ENCODE data around the gene EBI3. TPM values are rescaled to one million over a fixed set of nuclear protein-coding genes. Genes with fewer than 3 reads are reported as not detected.
A peak's percentile ranks its signal among the peaks of the same experiment; 100 is the strongest.
"Not testable (repeated sequence)": the region's sequence is repeated elsewhere in the genome, so short reads cannot be mapped to it uniquely, and the experiment has no call there.

Gene EBI3
- polyA plus RNA-seq (ENCODE audit: low read depth in 6 of 6), result 1 to 10 TPM; 1.0 to 7.3 (median 3.6) TPM

- H3K4me3 Mint-ChIP-seq, result peak within 1 kb of the TSS in 4 of 8 donors; percentile 60 to 70 (median 66)
- no peaks in the 10 kb centered on the region for H3K36me3 Mint-ChIP-seq
- peak within 1 kb of the TSS in 4 of 6 donors; percentile 44 to 70 (median 62) for H3K27ac Mint-ChIP-seq
- peaks cover 0 to 6% (median 0%) of the 10 kb centered on the region in 3 donors for H3K27me3 Mint-ChIP-seq
- peak; percentile 86 to 88 for ATAC-seq (ENCODE audit: low read depth in 2 of 2)
- peak; percentile 39 for DNase-seq
- H3K4me1 Mint-ChIP-seq, result peaks cover 2 to 6% (median 5%) of the 10 kb centered on the region in 3 donors
- no peaks in the 10 kb centered on the region for H3K9me3 Mint-ChIP-seq
These were observed at the start of gene EBI3 for GRCh38 chr19:4229179-4229931. Gene EBI3, plus strand, starts transcription at chr19:4229523. Its CDS starts 28 bp downstream, at chr19:4229551.

- no peak for ATAC-seq (ENCODE audit: low read depth in 2 of 2)
- peaks cover 0 to 5% (median 0%) of the 10 kb centered on the region in 3 donors for H3K27me3 Mint-ChIP-seq
- peaks cover 37 to 48% (median 42%) of the 10 kb centered on the region in 3 donors for H3K4me1 Mint-ChIP-seq
- peaks cover 0 to 14% of the 10 kb centered on the region in 2 donors for H3K36me3 Mint-ChIP-seq
- H3K9me3 Mint-ChIP-seq, result no peaks in the 10 kb centered on the region
- no peak for DNase-seq
- peak overlapping the region; percentile 95 to 99 (median 98) for H3K4me3 Mint-ChIP-seq
- H3K27ac Mint-ChIP-seq, result peak overlapping the region in 4 of 6 donors; percentile 19 to 98 (median 87)
These were observed 48.2 kb upstream of the EBI3 start for GRCh38 chr19:4181053-4181508.

- Mint-ChIP-seq H3K36me3 (peaks cover 0 to 14% of the 10 kb centered on the region in 2 donors), H3K27me3 (peaks cover 0 to 14% (median 9%) of the 10 kb centered on the region in 3 donors), H3K9me3 (no peaks in the 10 kb centered on the region), H3K4me3 (peak within 1 kb of the TSS; percentile 95 to 99 (median 98)), H3K27ac (peak within 1 kb of the TSS; percentile 96 to 99 (median 98)), H3K4me1 (peaks cover 42 to 57% (median 50%) of the 10 kb centered on the region in 3 donors)
- ATAC-seq (ENCODE audit: low read depth in 2 of 2) (peak; percentile 87 to 90), DNase-seq (peak; percentile 95)
These were observed 47.1 kb upstream of the EBI3 start, which contains the start of the genes ANKRD24 and SIRT6 for GRCh38 chr19:4182084-4182810. Gene ANKRD24, plus strand, starts transcription at chr19:4182689. Its CDS starts 3,737 bp downstream, at chr19:4186426. Gene SIRT6, minus strand, starts transcription at chr19:4182563. Its CDS starts 24 bp downstream, at chr19:4182539.

- peaks cover 42 to 55% (median 47%) of the 10 kb centered on the region in 3 donors for H3K4me1 Mint-ChIP-seq
- H3K36me3 Mint-ChIP-seq, result peaks cover 0 to 10% of the 10 kb centered on the region in 2 donors
- H3K4me3 Mint-ChIP-seq, result peak overlapping the region in 7 of 8 donors; percentile 22 to 95 (median 55)
- DNase-seq, result no peak
- no peak for ATAC-seq (ENCODE audit: low read depth in 2 of 2)
- H3K27ac Mint-ChIP-seq, result peak overlapping the region in 1 of 6 donors; percentile 55
- peaks cover 0 to 3% (median 0%) of the 10 kb centered on the region in 7 donors for H3K9me3 Mint-ChIP-seq
- H3K27me3 Mint-ChIP-seq, result peaks cover 0 to 19% (median 9%) of the 10 kb centered on the region in 3 donors
These were observed 45.2 kb upstream of the EBI3 start for GRCh38 chr19:4183967-4184717.

- Mint-ChIP-seq H3K4me3 (peak overlapping the region in 7 of 8 donors; percentile 29 to 95 (median 55)), H3K9me3 (peaks cover 0 to 3% (median 0%) of the 10 kb centered on the region in 7 donors), H3K27me3 (peaks cover 0 to 19% (median 9%) of the 10 kb centered on the region in 3 donors), H3K36me3 (peaks cover 0 to 3% of the 10 kb centered on the region in 2 donors), H3K27ac (peak overlapping the region in 1 of 6 donors; percentile 55), H3K4me1 (peaks cover 36 to 48% (median 40%) of the 10 kb centered on the region in 3 donors)
- DNase-seq (no peak), ATAC-seq (ENCODE audit: low read depth in 2 of 2) (no peak)
These were observed 44.5 kb upstream of the EBI3 start for GRCh38 chr19:4184718-4185352.

- Mint-ChIP-seq H3K4me3 (peak overlapping the region in 3 of 8 donors; percentile 26 to 66 (median 51)), H3K36me3 (no peaks in the 10 kb centered on the region), H3K27me3 (peaks cover 0 to 19% (median 9%) of the 10 kb centered on the region in 3 donors), H3K4me1 (peaks cover 30 to 43% (median 33%) of the 10 kb centered on the region in 3 donors), H3K27ac (peak overlapping the region in 2 of 6 donors; percentile 3 to 82), H3K9me3 (peaks cover 0 to 3% (median 0%) of the 10 kb centered on the region in 7 donors)
- ATAC-seq (ENCODE audit: low read depth in 2 of 2) (no peak), DNase-seq (no peak)
These were observed 43.8 kb upstream of the EBI3 start for GRCh38 chr19:4185413-4186086.

GRCh38 chr19:4186087-4186993 is 43.0 kb upstream of the EBI3 start:
- peak overlapping the region in 1 of 8 donors; percentile 66 for H3K4me3 Mint-ChIP-seq
- peaks cover 0 to 3% (median 0%) of the 10 kb centered on the region in 7 donors for H3K9me3 Mint-ChIP-seq
- peaks cover 0 to 19% (median 9%) of the 10 kb centered on the region in 3 donors for H3K27me3 Mint-ChIP-seq
- peak in 1 of 2 donors; percentile 29 for ATAC-seq (ENCODE audit: low read depth in 2 of 2)
- H3K4me1 Mint-ChIP-seq, result peaks cover 25 to 38% (median 26%) of the 10 kb centered on the region in 3 donors
- DNase-seq, result peak; percentile 50
- peak overlapping the region in 2 of 6 donors; percentile 43 to 47 for H3K27ac Mint-ChIP-seq
- no peaks in the 10 kb centered on the region for H3K36me3 Mint-ChIP-seq

GRCh38 chr19:4187313-4188122 is 41.8 kb upstream of the EBI3 start:
- peak overlapping the region in 2 of 8 donors; percentile 34 to 70 for H3K4me3 Mint-ChIP-seq

GRCh38 chr19:4189641-4190040 is 39.7 kb upstream of the EBI3 start:
- ATAC-seq (ENCODE audit: low read depth in 2 of 2), result no peak
- H3K4me3 Mint-ChIP-seq, result no peak overlapping the region

More at GRCh38 chr19:4187313-4188122, 41.8 kb upstream of the EBI3 start:
- no peak for ATAC-seq (ENCODE audit: low read depth in 2 of 2)
- DNase-seq, result no peak
- H3K27me3 Mint-ChIP-seq, result peaks cover 0 to 19% (median 9%) of the 10 kb centered on the region in 3 donors
- H3K36me3 Mint-ChIP-seq, result no peaks in the 10 kb centered on the region
- no peak overlapping the region for H3K27ac Mint-ChIP-seq
- peaks cover 0 to 3% (median 0%) of the 10 kb centered on the region in 7 donors for H3K9me3 Mint-ChIP-seq
- peaks cover 14 to 31% (median 19%) of the 10 kb centered on the region in 3 donors for H3K4me1 Mint-ChIP-seq

GRCh38 chr19:4192537-4192936 is 36.8 kb upstream of the EBI3 start:
- H3K36me3 Mint-ChIP-seq; H3K4me3 Mint-ChIP-seq; DNase-seq; H3K9me3 Mint-ChIP-seq; H3K27ac Mint-ChIP-seq; ATAC-seq (ENCODE audit: low read depth in 2 of 2): not testable (repeated sequence)
- H3K27me3 Mint-ChIP-seq, result peaks cover 11 to 44% (median 36%) of the 10 kb centered on the region in 3 donors
- peaks cover 7 to 10% (median 7%) of the 10 kb centered on the region in 3 donors for H3K4me1 Mint-ChIP-seq

More at GRCh38 chr19:4189641-4190040, 39.7 kb upstream of the EBI3 start:
- Mint-ChIP-seq H3K4me1 (peaks cover 5 to 23% (median 8%) of the 10 kb centered on the region in 3 donors), H3K27ac (no peak overlapping the region), H3K27me3 (peaks cover 3 to 32% (median 24%) of the 10 kb centered on the region in 3 donors), H3K36me3 (no peaks in the 10 kb centered on the region), H3K9me3 (peaks cover 0 to 3% (median 0%) of the 10 kb centered on the region in 7 donors)
- no peak for DNase-seq
